NCI-H526 (cell line): ENCODE measurements around the gene SSX2B.
"Not testable (repeated sequence)": the region's sequence is repeated elsewhere in the genome, so short reads cannot be mapped to it uniquely, and the experiment has no call there.

ENCODE experiments used
- DNase-seq, 2 experiments: peaks; one replicate each; lab custom pipeline; 2025; lab: John Stamatoyannopoulos, UW

The SSX2B gene, protein sequence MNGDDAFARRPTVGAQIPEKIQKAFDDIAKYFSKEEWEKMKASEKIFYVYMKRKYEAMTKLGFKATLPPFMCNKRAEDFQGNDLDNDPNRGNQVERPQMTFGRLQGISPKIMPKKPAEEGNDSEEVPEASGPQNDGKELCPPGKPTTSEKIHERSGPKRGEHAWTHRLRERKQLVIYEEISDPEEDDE

DNA sequence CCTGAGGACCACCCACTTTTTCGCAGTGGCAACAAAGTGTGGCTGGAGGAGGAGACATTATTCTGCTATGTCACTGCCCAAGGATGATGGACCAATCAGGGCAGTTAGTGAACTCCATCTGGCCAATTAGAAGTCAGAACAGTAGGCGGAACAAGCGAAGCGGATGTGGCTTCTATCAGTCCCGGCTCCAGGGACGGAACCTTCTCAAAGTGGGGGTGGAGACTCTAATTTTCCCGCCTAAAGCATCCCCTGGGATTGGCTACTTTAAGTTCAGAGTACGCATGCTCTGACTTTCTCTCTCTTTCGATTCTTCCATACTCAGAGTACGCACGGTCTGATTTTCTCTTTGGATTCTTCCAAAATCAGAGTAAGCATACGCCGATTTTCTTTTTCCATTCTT lies at the start of gene SSX2B:
Gene SSX2B (plus strand): TSS at position 301 of the 400 bp plus-strand sequence. CDS start 1,429 bp downstream, outside the sequence.
- not testable (repeated sequence) for DNase-seq

DNA sequence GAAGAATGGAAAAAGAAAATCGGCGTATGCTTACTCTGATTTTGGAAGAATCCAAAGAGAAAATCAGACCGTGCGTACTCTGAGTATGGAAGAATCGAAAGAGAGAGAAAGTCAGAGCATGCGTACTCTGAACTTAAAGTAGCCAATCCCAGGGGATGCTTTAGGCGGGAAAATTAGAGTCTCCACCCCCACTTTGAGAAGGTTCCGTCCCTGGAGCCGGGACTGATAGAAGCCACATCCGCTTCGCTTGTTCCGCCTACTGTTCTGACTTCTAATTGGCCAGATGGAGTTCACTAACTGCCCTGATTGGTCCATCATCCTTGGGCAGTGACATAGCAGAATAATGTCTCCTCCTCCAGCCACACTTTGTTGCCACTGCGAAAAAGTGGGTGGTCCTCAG lies 44.0 kb upstream of the SSX2B start, which contains the start of gene SSX2:
Gene SSX2 (minus strand): TSS at position 101 of the 400 bp plus-strand sequence. CDS start 1,429 bp downstream, outside the sequence.
- not testable (repeated sequence) for DNase-seq

DNA sequence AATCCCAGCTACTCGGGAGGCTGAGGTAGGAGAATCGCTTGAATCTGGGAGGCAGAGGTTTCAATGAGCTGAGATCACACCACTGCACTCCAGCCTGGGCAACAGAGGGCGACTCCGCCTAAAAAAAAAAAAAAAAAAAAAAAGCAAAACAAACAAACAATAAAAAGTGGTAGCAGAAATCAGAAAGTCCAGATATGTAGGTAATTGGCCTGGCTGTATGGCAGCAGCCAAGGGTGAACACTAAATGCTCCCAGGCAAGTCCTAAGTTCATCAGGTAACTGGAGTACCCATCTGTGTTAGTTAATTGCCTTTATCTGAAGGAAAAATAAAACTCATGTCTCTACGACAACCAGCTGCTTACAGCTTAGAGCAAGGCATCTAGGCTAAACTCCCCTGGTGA lies 14.9 kb downstream of the SSX2B start:
- not testable (repeated sequence) for DNase-seq

DNA sequence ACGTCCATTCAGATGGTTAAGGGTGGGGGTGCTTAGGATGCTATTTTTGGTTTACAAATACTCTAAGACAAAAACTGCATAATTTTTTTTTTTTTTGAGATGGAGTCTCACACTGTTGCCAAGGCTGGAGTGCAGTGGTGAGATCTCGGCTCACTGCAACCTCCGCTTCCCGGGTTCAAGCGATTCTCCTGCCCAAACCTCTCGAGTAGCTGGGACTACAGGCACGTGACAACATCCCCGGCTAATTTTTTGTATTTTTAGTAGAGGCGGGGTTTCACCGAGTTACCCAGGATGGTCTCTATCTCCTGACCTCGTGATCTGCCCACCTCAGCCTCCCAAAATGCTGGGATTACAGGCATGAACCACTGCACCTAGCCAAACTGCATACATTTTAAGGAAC lies 22.5 kb downstream of the SSX2B start:
- not testable (repeated sequence) for DNase-seq

DNA sequence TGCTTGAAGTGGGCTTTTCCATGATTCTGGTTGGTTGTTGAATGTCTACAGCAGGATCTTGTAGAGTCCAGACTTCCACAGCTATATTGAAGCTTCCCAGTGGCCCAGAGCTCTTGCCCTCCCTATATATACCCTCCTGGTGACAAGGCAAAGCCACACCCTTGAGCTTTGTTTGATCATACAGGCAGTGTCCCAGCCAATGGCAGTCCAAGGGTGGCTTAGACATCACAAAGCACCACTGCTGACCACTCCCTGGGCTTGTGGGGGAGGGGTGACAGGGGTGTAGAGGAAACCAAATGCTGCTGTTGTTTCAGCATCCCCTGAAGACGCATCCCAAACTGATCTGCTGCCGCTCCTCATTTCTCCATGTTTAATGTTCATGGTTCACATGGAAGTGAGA lies 46.3 kb downstream of the SSX2B start, which contains the start of gene SPANXN5:
Gene SPANXN5 (minus strand): TSS at position 101 of the 400 bp plus-strand sequence. CDS start 79 bp downstream, at position 22.
- DNase-seq, result not testable (repeated sequence)

DNA sequence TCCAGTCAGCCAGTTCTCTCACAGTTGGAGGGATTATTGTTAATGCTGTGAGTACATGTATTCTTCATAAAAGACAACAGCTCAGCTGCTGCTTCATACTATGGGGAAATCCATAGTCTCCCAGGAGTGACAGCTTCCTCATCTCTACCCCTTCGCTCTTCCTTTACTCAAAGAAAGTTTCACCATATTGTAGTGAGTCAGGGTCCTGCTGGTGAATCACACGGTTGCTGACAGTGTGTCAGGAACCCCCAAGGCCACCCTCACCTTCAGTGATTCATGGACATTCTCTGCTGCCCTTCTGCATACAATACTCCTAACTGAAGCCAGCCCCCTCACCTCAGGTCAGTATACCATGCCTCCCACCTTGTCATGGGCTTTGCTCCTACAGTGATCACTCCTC lies 53.8 kb downstream of the SSX2B start:
- DNase-seq, result not testable (repeated sequence)
